HG03565 (cell line): ENCODE results near the gene SYT9.

Experiments used
- ATAC-seq: cut with Tn5 transposase; IDR thresholded peaks from one replicate; pipeline ENCODE4 v1.9.1; 2021; ENCODE audit warnings: mild to moderate bottlenecking, moderate library complexity; ENCODE audit not compliant: unreplicated experiment

SYT9 gene

GRCh38 chr11:7422544-7423331 is 171.0 kb downstream of the SYT9 start:
- peak; percentile 59 for ATAC-seq

- ATAC-seq, result no peak
Observed at GRCh38 chr11:7423946-7424345, 172.2 kb downstream of the SYT9 start.

GRCh38 chr11:7427733-7428132 is 176.0 kb downstream of the SYT9 start:
- no peak for ATAC-seq

GRCh38 chr11:7428196-7428595 is 176.5 kb downstream of the SYT9 start:
- no peak for ATAC-seq

- ATAC-seq, result no peak
Observed at GRCh38 chr11:7430496-7430895, 178.8 kb downstream of the SYT9 start.

- no peak for ATAC-seq
Observed at GRCh38 chr11:7435176-7435575, 183.5 kb downstream of the SYT9 start.

GRCh38 chr11:7436146-7436545 is 184.4 kb downstream of the SYT9 start:
- no peak for ATAC-seq

- ATAC-seq, result peak; percentile 92
Observed at GRCh38 chr11:7436657-7437056, 185.0 kb downstream of the SYT9 start.

GRCh38 chr11:7437696-7438095 is 186.0 kb downstream of the SYT9 start:
- ATAC-seq, result no peak

- no peak for ATAC-seq
Observed at GRCh38 chr11:7439746-7440320, 188.1 kb downstream of the SYT9 start.

- ATAC-seq, result peak; percentile 76
Observed at GRCh38 chr11:7442588-7443215, 191.0 kb downstream of the SYT9 start.

GRCh38 chr11:7444091-7444981 is 192.6 kb downstream of the SYT9 start:
- no peak for ATAC-seq

- no peak for ATAC-seq
Observed at GRCh38 chr11:7445564-7445963, 193.9 kb downstream of the SYT9 start.

GRCh38 chr11:7448201-7448600 is 196.5 kb downstream of the SYT9 start:
- no peak for ATAC-seq

- no peak for ATAC-seq
Observed at GRCh38 chr11:7449211-7449840, 197.6 kb downstream of the SYT9 start.

GRCh38 chr11:7449841-7450214 is 198.1 kb downstream of the SYT9 start:
- ATAC-seq, result no peak

- ATAC-seq, result no peak
Observed at GRCh38 chr11:7450836-7451235, 199.1 kb downstream of the SYT9 start.

GRCh38 chr11:7451520-7451919 is 199.8 kb downstream of the SYT9 start:
- no peak for ATAC-seq

- ATAC-seq, result no peak
Observed at GRCh38 chr11:7451952-7452494, 200.3 kb downstream of the SYT9 start.

GRCh38 chr11:7454854-7455253 is 203.2 kb downstream of the SYT9 start:
- no peak for ATAC-seq
